GM06990 (cell line): ENCODE measurements around the gene ZNF415.

Source experiments
- DNase-seq: peaks from one replicate; pipeline ENCODE4 v3.0.0-alpha.2; 2011; ENCODE audit not compliant: insufficient read length; ENCODE audit errors: extremely low read depth
- H3K27me3 ChIP-seq: replicated peaks from 2 replicates; pipeline ENCODE4 v1.6.0; 2011; ENCODE audit warnings: low read length; ENCODE audit not compliant: control insufficient read depth, insufficient read depth
- H3K36me3 ChIP-seq: 2 replicates; pipeline ENCODE4 v1.5.1; 2011; ENCODE audit warnings: low read length; ENCODE audit not compliant: control insufficient read depth, insufficient read depth
- H3K4me3 ChIP-seq: replicated peaks from 2 replicates; pipeline ENCODE4 v1.5.1; 2011; ENCODE audit warnings: low read depth, mild to moderate bottlenecking, control low read depth, low read length
- TF ChIP-seq, protein P1 (sequence below): IDR thresholded peaks from 2 replicates; pipeline ENCODE4 v1.5.1; 2011; ENCODE audit warnings: low read length, control low read depth, mild to moderate bottlenecking, inconsistent platforms; ENCODE audit not compliant: insufficient read depth, poor library complexity, severe bottlenecking

The ZNF415 gene

GRCh38 chr19:53161123-53161522, 28.4 kb upstream of the ZNF415 start:
- Histone ChIP-seq H3K36me3 (no peaks in the 10 kb centered on the region), H3K27me3 (no peaks in the 10 kb centered on the region), H3K4me3 (no peak overlapping the region)
- TF ChIP-seq, protein P1, sequence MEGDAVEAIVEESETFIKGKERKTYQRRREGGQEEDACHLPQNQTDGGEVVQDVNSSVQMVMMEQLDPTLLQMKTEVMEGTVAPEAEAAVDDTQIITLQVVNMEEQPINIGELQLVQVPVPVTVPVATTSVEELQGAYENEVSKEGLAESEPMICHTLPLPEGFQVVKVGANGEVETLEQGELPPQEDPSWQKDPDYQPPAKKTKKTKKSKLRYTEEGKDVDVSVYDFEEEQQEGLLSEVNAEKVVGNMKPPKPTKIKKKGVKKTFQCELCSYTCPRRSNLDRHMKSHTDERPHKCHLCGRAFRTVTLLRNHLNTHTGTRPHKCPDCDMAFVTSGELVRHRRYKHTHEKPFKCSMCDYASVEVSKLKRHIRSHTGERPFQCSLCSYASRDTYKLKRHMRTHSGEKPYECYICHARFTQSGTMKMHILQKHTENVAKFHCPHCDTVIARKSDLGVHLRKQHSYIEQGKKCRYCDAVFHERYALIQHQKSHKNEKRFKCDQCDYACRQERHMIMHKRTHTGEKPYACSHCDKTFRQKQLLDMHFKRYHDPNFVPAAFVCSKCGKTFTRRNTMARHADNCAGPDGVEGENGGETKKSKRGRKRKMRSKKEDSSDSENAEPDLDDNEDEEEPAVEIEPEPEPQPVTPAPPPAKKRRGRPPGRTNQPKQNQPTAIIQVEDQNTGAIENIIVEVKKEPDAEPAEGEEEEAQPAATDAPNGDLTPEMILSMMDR = no peak
- DNase-seq = no peak

- DNase-seq = no peak
Measured at GRCh38 chr19:53160350-53160749, 27.6 kb upstream of the ZNF415 start.

DNA sequence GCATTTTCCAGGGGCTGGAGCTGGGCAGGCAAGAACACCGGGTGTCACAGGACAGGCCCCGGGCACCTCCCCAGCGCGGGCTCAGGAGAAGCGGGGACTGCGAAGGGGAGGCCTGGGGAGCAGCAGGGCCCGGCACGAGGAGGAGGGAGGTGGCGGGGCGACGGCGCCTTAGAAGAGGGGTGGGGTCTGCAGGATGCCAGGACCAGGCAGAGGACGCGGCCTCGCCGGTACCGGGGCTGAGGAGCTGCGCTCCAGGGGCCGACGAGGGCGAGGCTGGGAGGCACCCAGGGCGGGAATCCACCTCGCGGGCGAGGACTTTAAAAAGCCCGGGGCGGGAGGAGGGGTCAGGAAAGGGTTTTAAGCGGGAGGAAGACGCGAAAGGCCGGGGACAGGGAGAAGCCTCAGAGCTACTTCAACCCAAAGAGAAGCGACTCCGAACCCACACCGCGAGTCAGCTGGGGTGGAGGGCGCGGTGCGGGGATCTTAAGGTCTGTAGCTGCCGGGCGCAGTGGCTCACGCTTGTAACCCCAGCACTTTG, 25.5 kb upstream of the ZNF415 start:
- Histone ChIP-seq H3K36me3 (no peaks in the 10 kb centered on the region), H3K27me3 (no peaks in the 10 kb centered on the region), H3K4me3 (peak overlapping the region; percentile 60)
- peak; percentile 52 for DNase-seq
- TF ChIP-seq, protein P1 = no peak

More at GRCh38 chr19:53160350-53160749, 27.6 kb upstream of the ZNF415 start:
- no peaks in the 10 kb centered on the region for H3K27me3 ChIP-seq
- H3K36me3 ChIP-seq = no peaks in the 10 kb centered on the region
- H3K4me3 ChIP-seq = no peak overlapping the region
- TF ChIP-seq, protein P1 = no peak

DNA sequence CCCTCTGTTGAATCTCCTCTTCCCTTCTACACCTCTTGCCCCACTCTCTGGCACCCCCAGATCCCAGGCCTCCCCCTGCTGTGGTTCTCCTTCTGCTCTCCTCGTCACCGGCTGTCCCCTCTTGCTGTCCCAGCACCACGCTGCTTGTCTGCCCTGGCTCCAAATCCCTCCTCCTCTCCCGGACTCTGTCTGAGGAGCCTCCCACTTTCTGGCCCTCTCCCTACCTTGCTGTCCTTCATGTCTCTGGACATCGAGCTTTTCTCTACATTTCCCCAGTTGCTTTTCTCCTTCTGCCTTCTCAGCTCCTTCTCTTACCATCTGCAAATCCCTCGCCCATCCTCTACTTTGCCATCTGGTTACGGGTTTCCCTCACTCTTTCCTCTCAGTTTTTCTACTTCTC, 24.9 kb upstream of the ZNF415 start:
- DNase-seq = no peak
- H3K27me3 ChIP-seq = no peaks in the 10 kb centered on the region
- TF ChIP-seq, protein P1 = no peak

DNA sequence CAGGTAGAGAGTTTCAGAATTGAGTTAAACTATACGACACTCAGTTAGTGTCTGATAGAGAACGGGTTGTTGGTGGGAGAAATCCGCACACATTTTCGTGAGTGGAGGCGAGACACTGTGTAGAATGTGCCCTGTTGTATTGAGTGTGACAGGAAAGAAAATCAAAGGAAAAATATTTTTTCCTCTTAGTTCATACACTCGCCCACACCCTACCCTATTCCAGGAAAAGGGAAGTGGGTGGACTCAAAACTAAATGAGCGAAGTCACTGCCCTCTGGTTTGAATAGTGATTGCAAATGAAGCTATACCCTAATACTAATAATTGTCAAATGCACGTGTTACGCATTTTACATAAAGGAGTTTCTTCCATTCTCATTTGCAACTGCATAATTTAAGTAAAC, 24.1 kb upstream of the ZNF415 start:
- DNase-seq = no peak
- TF ChIP-seq, protein P1 = no peak
- Histone ChIP-seq H3K4me3 (no peak overlapping the region), H3K36me3 (no peaks in the 10 kb centered on the region), H3K27me3 (no peaks in the 10 kb centered on the region)

More for the DNA sequence above, 24.9 kb upstream of the ZNF415 start:
- H3K36me3 ChIP-seq = no peaks in the 10 kb centered on the region
- peak overlapping the region; percentile 60 for H3K4me3 ChIP-seq

DNA sequence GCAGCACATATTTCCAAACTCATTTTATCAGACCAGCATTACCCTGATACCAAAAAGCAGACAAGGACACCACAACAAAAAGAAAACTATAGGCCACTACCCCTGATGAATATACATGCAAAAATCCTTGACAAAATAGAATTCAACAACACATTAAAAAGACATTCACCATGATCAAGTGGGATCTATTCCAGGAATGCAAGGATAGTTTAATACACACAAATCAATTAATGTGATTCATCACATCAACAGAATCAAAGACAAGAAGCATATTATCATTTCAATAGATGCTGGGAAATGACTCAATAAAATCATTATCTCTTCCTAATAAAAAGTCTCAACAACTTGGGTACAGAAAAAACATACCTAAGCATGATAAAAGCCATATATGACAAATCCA, 14.9 kb upstream of the ZNF415 start:
- no peaks in the 10 kb centered on the region; the same call in none of the 2 replicates for H3K36me3 ChIP-seq

More for the DNA sequence above, 14.9 kb upstream of the ZNF415 start:
- no peak overlapping the region for H3K4me3 ChIP-seq
- DNase-seq = no peak
- TF ChIP-seq, protein P1 = no peak
- no peaks in the 10 kb centered on the region for H3K27me3 ChIP-seq
